Measurements from ENCODE around the gene ERFL. TPM values are rescaled to one million over a fixed set of nuclear protein-coding genes. Genes with fewer than 3 reads are reported as not detected.

ERFL gene
- total and polyA plus RNA-seq, 2 donors (not counting 1 experiment from before 2014, with no cell fraction given) = 2.3 to 5.5 TPM

DNA sequence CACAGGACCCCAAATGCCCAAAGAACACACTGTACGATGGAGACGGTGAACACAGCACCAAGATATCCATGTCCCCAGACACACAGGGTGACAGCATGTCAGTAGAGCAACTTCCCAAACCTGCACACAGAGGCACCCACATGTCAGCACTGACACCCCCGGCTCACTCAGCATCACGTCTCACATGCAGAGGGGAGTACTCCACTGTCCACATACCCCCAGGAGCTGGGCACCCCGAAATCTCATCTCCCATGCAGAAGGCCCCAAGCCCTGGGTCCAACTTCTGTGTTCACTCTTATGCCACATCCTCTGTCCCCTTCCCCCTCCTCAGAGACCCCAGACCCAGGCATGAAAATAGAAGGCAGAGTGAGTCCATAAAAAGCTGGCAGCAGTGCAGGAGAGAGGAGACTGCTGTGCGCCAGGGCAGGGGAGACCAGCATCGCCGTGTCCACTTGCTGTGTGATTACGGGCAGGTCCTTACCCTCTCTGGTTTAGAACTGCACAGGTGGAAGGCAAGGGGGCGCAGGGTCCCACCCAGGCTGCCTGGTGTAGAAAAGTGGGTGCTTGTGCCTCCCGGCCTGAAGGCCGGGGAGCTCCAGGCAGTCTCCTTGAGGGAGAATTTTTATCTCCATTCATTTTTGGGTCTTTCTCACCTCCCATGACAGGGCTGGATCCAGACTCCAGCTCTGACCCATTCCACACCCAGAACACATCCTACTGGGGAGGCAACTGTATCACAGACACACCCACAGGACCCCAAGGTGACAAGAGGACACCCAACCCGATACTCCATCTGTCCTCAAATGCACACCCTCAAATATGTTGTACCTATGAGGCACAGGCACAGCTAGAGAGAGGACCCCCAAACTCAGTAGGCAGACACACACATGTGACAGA lies 17.0 kb downstream of the ERFL start:
- Histone ChIP-seq H3K4me3 (ENCODE audit: control extremely low read depth in 1 of 5, extremely low read depth in 1 of 5, insufficient read depth in 1 of 5, low read depth in 2 of 5, low read length in 4 of 5) (no peak overlapping the region), H3K4me1 (ENCODE audit: control insufficient read depth in 2 of 2, insufficient read depth in 2 of 2, low read length in 2 of 2) (peaks cover 40 to 45% of the 10 kb centered on the region in 2 donors), H3K9me3 (ENCODE audit: control extremely low read depth in 1 of 3, control insufficient read depth in 2 of 3, insufficient read depth in 1 of 3, low read length in 2 of 3) (peaks cover 0 to 11% (median 0%) of the 10 kb centered on the region in 3 donors), H4K20me1 (ENCODE audit: control insufficient read depth, insufficient read depth, low read length, poor library complexity, severe bottlenecking) (peaks cover 76% of the 10 kb centered on the region), H3K9ac (ENCODE audit: low read length) (no peak overlapping the region), H3K36me3 (replicated peaks in 1 of 2; ENCODE audit: control extremely low read depth in 1 of 2, control insufficient read depth in 1 of 2, extremely low read depth in 1 of 2, insufficient read depth in 2 of 2, low read length in 1 of 2) (peaks cover 0 to 11% of the 10 kb centered on the region in 2 experiments), H3K27me3 (replicated peaks in 1 of 4; ENCODE audit: control extremely low read depth in 1 of 4, control insufficient read depth in 3 of 4, insufficient read depth in 4 of 4, low read length in 3 of 4) (peaks cover 0 to 39% (median 27%) of the 10 kb centered on the region in 4 experiments), H2AFZ (ENCODE audit: insufficient read depth, low read depth, low read length, poor library complexity, severe bottlenecking) (no peak overlapping the region), H3K27ac (ENCODE audit: low read length in 2 of 2) (no peak overlapping the region), H3K79me2 (ENCODE audit: control insufficient read depth, insufficient read depth, low read length) (no peaks in the 10 kb centered on the region), H3K4me2 (replicated peaks; ENCODE audit: low read depth, low read length, poor library complexity, severe bottlenecking) (peak overlapping the region; percentile 58)
- H3K4me3 Mint-ChIP-seq = peak overlapping the region; percentile 54
- peak overlapping the region; percentile 59 for H3K27ac Mint-ChIP-seq
- H3K4me1 Mint-ChIP-seq = peaks cover 39% of the 10 kb centered on the region
- POLR2A ChIA-PET = interaction anchor here (0.7 to 1.7 kb wide), 10 partner anchors 8 to 52 kb away, joined by 3 to 8 read pairs (median 4); partner anchors contain the start of genes ARHGEF1, CD79A and RPS19
- ATAC-seq (ENCODE audit: low read depth) (no peak), DNase-seq (no peak)
- WGBS (ENCODE audit: insufficient coverage) = 77% methylated on average over 13 of the region's 13 CpGs
- TF ChIP-seq EZH2 (IDR thresholded peaks at IDR 0.05; ENCODE audit: borderline replicate concordance, insufficient read depth, low read depth, low read length, poor library complexity, severe bottlenecking) = no peak
- TF ChIP-seq, protein P1, sequence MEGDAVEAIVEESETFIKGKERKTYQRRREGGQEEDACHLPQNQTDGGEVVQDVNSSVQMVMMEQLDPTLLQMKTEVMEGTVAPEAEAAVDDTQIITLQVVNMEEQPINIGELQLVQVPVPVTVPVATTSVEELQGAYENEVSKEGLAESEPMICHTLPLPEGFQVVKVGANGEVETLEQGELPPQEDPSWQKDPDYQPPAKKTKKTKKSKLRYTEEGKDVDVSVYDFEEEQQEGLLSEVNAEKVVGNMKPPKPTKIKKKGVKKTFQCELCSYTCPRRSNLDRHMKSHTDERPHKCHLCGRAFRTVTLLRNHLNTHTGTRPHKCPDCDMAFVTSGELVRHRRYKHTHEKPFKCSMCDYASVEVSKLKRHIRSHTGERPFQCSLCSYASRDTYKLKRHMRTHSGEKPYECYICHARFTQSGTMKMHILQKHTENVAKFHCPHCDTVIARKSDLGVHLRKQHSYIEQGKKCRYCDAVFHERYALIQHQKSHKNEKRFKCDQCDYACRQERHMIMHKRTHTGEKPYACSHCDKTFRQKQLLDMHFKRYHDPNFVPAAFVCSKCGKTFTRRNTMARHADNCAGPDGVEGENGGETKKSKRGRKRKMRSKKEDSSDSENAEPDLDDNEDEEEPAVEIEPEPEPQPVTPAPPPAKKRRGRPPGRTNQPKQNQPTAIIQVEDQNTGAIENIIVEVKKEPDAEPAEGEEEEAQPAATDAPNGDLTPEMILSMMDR (IDR thresholded peaks at IDR 0.05) = no peak
- H3K9me3 Mint-ChIP-seq (ENCODE audit: insufficient read depth) = no peaks in the 10 kb centered on the region
- CTCF ChIA-PET = interaction anchor here (0.8 to 2.0 kb wide), 9 partner anchors 15 to 46 kb away, joined by 3 to 7 read pairs (median 4); no protein-coding TSS in a partner anchor
- peaks cover 18% of the 10 kb centered on the region for H3K27me3 Mint-ChIP-seq
- intact Hi-C loops (cut with micrococcal nuclease) = no loop called here
